Activated CD8-positive, alpha-beta memory T cell treated with anti-CD3 and anti-CD28 coated beads for 48 hours (primary cell): ENCODE measurements around the gene ALDH1L2.

Experiments used
- DNase-seq, 3 experiments: peaks; one replicate each; pipeline ENCODE4 v3.0.0-alpha.2; 2020; ENCODE audit warnings: low read depth in 2 of 3, low spot score in 2 of 3

ALDH1L2 gene

DNA sequence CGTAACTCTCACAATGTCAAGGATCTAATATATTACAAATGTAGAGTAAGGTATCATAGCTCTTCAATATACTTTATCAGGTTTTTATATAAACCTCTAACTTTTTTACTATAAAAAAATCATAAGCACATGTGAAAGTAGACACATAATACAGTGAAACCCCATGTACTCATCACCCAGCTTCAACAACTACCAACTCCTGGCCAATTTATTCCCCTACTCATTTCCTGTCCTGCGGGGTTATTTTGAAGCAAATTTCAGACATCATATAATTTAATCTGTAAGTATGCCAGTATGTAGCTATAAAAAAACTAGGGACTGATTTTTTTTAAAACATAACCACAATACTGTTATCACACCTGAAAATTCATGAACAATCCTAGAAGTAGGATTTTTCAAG lies 50.4 kb downstream of the ALDH1L2 start:
- DNase-seq, result no peak

DNA sequence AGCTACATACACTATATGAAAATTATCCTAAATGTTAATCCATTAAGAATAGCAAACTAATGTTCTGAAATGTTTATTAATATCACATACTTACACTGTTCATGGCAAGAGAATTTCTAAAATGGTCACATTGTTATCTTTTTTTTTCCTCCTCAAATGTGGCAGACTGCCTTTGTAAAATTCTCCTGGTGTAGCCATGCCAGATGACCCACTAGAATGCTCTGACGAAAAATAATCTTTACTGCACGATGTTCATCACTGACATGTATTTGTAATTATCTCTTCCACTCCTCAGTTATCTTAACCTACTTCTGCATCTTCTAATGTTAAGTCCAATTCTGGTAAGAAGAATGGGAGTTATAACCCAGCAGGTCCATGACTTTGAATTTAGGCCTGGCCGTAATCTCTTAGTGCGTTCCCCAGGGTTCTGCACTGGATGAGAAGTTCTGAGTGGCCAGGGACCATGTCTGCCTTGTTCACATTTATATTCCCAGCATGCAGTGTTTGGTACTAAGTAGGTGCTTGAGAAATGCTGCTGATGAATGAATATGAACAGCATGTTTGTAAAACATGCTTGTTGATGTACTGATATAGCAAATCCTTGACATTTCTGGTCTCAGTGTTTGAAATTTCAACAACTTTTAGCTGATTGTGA lies 51.4 kb downstream of the ALDH1L2 start:
- no peak for DNase-seq

DNA sequence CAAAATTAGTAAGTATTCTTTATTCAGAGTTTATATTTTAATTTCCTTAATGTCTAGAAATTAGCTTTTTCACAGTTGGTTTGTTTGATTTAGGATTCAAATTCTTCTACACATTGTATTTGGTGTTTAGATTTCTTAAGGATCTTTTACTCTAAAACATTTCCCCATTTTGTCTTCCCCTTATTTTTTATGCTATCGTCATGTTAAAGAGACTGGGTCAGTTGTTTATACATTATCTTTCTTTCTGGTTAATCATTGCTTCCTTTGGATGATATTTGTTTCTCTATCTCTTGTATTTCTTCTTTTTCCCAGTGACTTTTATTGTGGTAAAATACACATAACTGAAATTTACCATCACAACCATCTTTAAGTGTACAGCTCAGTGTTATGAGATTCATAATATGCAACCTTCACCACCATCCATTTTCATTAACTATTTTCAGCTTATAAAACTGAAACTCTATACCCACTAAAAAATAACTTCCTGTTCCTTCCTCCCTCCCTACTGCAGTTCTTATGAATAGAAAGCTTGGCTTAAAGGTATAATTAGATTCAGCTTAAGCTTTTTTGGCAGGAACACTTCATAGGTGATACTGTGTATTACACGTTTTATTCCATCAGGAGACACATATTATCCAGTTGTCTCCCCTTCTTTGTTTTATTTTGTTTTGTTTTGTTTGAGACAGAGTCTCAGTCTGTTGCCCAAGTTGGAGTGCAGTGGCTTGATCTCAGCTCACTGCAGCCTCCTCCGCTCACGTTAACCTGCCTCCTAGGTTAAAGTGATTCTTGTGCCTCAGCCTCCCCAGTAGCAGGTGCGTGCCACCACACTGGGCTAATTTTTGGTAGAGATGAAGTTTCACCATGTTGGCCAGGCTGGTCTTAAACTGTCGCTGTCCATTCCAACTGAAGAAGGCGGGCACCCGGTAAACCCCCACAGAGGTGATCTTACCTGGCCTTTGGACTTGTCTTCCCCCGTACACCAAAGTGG lies 53.1 kb downstream of the ALDH1L2 start:
- DNase-seq, result no peak

DNA sequence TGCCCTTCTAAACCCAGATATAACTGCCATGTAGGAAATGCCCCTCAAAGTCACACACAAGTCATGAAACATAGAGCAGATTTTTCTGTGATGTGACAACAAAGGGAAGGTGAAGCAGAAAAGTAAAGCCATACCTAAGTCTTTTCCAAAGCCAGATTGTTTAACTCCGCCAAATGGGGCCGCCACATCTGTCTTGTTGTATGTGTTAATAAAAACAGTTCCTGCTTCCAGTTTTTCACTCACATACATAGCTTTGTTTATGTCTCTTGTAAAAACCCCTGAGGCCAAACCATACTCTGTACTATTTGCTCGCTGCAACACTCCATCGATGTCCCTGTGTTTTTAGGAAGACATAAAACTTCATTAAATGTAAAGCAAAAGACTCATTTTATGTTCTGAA lies 57.8 kb downstream of the ALDH1L2 start:
- DNase-seq, result no peak

DNA sequence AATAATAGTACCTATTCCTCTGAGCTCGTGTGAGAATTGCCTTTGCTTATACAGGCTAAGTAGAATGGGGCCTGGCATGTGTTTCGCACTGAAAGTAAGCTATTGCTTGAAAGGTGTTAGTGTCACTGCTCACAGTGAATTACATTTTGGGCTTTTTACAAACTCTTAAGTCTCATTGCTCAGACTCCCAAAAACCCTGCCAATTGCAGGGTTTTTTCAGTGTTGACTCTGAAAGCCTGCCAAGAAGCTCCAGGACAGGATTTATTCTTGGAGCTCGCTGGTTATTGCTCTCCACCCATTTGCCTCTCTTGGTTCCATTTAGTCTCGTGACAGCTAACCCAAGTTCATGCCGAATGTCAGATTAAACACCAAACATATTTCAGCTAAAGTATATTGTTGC lies 58.4 kb downstream of the ALDH1L2 start:
- DNase-seq, result no peak

DNA sequence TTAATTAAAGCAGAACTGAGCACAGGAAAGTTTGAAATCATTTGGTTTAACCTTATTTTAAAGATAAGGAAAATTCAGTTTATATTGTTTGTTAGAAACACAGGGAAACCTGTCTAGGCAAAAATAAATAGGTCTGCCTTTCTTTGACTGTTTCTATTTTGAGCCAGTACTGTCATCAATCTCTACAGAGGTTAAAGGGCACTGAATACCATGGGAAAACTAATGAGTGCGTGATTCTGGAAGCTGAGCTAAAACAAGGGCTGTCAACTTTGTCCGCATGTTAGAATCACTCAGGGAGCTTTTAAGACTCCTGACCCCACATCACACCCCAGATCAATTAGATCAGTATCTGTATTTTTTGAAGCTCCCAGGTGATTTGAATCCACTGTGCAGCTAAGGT lies 59.3 kb downstream of the ALDH1L2 start:
- DNase-seq, result no peak

DNA sequence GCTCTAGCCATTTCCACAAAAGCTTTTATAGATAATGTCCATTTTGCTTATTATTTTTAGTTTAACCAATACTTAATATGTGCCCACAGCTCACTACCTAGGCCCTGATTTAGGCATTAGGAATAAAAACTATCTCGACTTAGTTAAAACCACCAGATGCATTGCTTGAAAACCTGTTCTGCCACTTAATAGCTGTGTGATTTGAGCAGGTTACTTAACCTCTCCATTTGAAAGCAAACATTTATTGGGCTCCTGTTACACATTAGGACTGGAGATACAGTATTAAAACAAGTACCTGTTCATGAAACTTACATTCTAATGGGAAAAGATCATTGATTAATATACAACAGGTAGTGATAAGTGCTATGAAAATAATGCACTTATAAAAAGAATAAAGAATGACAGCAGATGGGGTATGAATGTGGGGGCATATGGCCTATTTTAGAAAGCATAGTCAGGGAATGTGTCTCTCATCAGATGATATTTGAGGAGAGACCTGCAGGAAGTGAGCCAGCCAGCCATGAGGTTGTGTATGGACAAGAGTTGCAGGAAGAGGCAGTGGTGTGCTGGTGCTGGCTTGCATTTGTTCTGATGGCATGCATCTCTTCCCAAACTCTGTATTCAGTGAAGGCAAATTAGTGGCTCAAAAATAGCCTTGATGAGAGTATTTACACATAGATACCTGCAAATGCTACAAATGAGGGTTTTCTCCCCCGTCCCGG lies 63.9 kb downstream of the ALDH1L2 start:
- no peak for DNase-seq

DNA sequence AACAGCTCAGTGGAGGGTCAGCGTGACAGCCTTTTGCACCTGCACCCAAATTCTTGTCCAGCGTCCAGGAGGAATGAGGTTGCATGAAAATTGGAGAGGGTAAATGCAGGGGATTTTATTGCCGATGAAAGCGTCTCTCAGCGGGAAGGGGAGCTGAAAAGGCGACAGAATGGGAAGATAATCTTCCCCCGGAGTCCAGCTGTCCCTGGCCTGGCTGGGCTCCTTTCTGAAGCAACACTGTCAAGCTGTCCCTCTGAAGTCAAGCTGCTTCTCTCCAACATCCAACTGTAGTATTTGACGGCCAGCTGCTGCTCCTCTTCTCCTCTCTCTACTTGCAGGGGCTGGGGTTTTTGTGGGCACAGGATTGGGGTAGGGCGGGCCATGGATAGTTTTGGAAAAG lies 65.5 kb downstream of the ALDH1L2 start:
- no peak for DNase-seq

DNA sequence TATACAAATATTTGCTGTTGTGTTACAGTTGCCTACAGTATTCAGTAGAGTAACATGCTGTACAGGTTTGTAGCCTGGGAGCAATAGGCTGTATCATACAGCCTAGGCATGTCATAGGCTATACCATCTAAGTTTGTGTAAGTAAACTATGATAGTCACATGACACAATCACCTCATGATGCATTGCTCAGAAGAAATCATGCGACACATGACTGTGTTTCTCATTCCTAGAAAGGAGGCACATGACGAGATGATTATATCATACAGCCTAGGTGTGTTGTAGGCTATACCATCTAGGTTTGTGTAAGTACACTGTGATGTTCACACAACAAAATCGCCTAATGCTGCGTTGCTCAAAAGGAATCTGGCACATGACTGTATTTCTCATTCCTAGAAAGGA lies 66.2 kb downstream of the ALDH1L2 start:
- no peak for DNase-seq

DNA sequence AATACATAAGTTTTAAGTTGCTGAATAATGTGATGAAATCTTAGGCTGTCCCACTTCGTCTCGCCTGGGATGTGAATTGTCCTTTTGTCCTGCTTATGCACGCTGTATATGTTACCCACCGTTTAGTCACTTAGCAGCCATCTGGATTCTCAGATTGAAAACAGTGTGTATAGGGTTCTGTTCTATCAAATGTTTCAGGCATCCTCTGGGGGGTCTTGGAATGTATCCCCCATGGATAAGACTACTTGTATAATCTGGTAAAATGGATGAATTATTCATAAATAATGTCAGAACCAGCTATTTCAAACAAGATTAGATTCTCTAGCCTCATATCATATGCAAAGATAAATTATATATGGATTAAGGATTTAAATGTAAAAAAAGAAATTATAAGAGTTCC lies 68.7 kb downstream of the ALDH1L2 start:
- DNase-seq, result no peak

DNA sequence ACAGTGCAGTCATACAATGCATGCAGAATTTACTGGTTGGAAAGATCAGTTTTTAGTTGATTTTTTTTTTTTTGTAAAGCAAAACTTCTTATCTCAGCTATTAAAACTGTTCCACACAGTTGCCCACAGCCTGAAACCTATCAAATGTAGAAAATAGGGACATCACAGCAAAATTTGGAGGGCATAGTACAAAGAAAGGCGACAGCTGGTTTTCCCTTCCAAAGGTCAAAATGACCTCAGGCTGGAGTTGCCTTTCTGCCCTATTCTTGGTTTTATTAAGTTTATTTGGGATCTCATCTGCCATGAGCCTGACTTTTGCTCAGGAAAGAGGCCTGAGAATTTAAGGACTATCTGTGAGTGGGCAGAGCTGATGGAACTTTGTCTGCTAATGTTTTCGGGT lies 69.7 kb downstream of the ALDH1L2 start:
- DNase-seq, result no peak

DNA sequence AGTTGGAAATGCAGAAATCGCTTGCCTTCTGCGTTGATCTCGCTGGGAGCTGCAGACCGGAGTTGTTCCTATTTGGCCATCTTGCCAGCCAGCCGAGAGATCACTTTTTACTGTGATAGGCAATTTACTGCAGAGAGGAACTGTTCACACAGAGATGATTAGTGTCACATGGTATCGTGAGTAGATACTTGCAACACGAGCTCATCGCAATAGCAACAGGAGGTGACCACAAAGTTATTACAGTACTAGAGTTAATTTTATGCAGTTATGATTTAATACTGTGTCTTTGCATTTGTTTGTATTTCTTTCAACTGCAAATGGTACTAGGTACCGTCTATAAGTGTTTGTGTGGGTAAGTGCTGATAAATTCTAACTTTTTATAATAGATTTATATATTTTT lies 70.4 kb downstream of the ALDH1L2 start:
- no peak for DNase-seq

DNA sequence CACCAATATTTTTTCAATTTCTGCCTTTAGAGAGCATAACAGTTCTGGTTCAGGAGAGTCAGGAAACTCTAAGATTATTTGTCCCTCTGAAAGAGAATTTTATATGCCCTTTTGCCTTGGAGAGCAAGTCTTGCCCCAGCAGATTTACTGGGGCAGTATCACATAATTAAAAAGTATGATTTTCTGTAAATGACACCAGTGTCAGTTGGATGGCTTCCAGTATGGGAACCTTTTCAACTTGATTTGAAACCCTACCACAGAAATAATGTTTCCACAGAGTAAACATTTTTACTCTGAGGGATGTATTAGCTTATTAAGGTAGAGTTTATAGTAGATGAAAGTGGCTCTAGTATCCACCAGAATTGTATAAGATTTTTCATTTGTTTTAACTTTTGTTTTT lies 82.8 kb downstream of the ALDH1L2 start:
- no peak for DNase-seq

DNA sequence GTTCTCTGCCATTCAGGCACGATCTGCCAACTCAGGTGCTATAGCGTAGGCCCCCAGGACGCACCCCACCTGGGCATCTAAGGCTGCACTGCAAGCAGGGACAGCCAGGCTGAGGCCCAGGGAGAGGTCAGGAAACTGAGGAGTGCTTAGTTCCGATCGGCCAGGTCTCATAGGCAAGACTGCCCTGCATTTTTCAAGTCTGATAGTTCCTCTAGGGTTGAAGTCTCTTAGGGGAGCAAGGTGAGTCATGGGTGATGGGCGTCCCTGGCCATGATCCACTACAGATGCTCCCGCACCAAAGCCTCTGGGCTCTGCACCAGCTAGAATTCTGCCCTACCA lies 84.9 kb downstream of the ALDH1L2 start:
- no peak for DNase-seq

DNA sequence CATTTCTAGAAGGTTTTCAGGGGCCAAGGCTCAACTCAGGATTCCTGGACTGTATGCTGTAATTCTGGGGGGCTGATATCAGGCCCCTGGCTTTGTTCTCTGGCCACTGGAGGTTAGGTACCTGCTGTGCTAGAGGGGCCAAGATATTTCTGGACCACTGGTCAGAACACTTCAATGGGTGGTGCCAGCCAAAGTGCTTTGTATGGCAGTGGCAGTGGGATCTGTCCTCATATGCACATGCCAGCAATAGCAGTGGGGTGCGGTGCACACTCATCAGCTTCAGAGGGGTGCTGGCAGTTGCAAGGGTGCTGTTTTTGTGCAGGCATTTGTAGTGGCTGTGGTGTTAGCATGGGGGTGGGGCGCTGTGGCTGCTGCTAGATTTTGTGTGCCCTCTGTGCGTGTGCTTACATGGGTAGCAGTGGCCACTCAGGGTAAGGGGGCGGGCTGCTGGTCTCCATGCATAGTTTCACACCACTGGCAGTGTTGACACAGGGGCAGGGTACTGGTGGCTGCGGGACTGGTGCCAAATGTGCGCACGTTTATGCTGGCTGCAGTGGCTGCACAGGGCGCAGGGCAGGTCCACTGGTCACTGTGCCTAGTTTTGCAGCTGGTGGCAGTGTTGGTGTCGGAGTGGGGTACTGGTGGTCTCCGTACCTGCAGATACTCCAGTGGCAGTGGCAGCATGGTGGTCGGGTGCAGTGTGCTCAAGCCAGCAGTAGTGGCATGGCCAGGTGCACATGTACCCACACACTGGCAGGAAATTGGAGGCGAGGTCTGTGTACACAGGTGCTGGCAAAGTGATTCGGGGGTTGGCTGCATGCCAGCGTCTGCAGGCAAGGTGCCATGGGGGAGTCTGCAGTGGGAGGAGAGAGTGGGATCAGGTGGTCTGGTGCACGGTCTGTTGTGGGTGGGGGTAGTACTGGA lies 85.6 kb downstream of the ALDH1L2 start:
- no peak for DNase-seq

DNA sequence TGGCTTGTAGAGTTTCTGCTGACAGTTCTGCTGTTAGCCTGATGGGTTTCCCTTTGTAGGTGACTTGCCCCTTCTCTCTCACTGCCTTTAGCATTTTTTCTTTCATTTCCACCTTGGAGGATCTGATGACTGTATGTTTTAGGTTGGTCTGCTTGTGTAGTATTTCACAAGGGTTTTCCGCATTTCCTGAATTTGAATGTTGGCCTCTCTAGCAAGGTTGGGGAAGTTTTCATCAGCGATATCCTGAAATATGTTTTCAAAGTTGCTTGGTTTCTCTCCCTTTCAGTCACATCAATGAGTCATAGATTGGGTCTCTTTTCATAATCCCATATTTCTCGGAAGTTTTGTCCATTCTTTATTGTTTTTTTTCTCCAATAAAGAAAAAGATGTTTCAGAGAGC lies 86.7 kb downstream of the ALDH1L2 start:
- DNase-seq, result no peak

DNA sequence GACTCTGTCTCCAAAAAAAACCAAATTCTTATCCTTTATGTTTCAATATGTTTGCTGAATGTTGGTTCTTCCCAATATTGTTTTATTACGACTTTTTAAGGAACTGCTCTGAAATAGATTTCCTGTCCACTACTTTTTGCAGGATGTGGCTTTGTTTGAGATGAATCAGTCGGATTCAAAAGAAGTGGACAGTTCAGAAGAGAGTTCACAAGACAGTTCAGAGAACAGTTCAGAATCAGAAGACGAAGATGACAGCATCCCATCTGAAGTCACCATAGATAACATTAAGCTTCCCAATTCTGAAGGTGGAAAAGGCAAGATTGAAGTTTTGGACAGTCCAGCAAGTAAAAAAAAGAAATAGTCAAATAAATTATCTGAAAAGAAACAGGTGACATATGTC lies 89.9 kb downstream of the ALDH1L2 start:
- DNase-seq, result no peak

DNA sequence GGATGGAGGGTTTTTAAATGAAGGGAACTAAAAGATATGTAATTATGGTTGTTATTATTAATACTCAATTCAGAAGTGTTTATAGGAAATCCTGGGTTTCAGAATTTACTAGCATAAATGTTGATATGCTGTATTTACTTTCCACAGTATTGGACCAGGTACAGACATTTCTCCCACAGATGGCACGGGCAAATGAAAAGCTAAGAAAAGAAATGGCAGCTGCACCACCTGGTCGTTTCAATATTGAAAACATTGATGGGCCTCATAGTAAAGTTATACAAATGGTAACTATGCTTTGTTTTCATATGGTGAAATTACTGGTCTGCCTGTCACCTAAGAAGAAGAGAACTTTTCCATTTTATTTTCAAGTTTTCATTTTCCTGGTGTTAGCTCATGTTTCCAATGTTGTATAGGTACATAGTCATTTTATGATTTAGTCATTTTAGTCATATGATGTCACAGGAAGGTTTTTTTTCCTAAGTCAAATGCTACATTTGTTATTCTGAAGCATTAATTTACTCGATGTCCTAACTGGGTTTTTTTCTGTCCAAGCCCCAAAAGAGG lies 92.6 kb downstream of the ALDH1L2 start:
- no peak for DNase-seq

DNA sequence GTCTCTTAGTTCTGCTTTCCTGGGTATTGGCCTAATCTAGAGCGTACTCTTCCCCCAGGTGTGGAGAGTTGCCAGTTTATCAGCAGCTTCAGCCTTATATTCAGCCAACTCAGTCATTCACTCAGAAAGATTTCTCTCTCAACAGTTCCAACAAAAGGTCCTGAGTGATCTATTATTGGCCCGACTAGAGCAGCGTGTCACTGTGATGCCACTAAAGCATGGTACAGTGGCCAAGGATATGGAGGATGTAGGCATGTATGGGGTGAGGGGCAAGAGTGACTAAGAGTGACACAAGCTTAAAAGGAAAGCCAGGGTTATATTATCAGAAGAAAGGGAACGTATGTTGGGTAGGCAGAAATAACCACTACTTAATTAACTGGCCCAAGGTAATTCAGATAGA lies 93.3 kb downstream of the ALDH1L2 start:
- no peak for DNase-seq
